HCT116 (cell line): ENCODE measurements around the gene SLF1. TPM values are rescaled to one million over a fixed set of nuclear protein-coding genes. Genes with fewer than 3 reads are reported as not detected.

Source experiments
- ATAC-seq: fragments of 200-7000 bp; cut with Tn5 transposase; 2 replicates; pipeline ENCODE4 v1.9.1; 2020; ENCODE audit warnings: mild to moderate bottlenecking, moderate library complexity
- BruUV-seq: library from RNA; stranded (reverse); fragments of 400-500 nt; replicated peaks from 2 replicates; lab custom pipeline; 2021; lab: Mats Ljungman, UMichigan
- CTCF ChIA-PET: fragments of 300-600 bp; sonication (Branson Sonifier 250); formaldehyde crosslinking; loops from one replicate; lab custom pipeline; 2021; ENCODE audit warnings: antibody characterized with exemption; lab: Charles Lee
- POLR2A ChIA-PET: fragments of 300-600, 350-600 bp; sonication (Branson Sonifier 250); formaldehyde crosslinking; loops from one replicate; lab custom pipeline; 2021; ENCODE audit warnings: antibody characterized with exemption; lab: Charles Lee
- RAD21 ChIA-PET, 2 experiments: fragments of 300-600 bp; sonication (Branson Sonifier 250); formaldehyde crosslinking; loops; one replicate each; lab custom pipeline; 2023; ENCODE audit warnings: low total read pairs in 2 of 2; ENCODE audit not compliant: uncharacterized antibody in 2 of 2, unreplicated experiment in 2 of 2, low non-redundant PET in 1 of 2; lab: Charles Lee
- DNase-seq: peaks from one replicate; pipeline ENCODE4 v3.0.0-alpha.2; 2010; ENCODE audit warnings: low read depth, low spot score
- H2AFZ ChIP-seq: fragments of 200-600 bp; shearing (Covaris generic), sonication (generic); 2 replicates; pipeline ENCODE4 v1.6.1; 2017; ENCODE audit warnings: low read depth, mixed run types, mixed read lengths, antibody characterized with exemption, low read length; ENCODE audit not compliant: poor library complexity, severe bottlenecking
- H3K27ac ChIP-seq: 2 replicates; pipeline ENCODE4 v1.5.1; 2012; ENCODE audit warnings: low read depth, low read length
- H3K27me3 ChIP-seq: fragments of 200-600 bp; sonication (generic); 2 replicates; pipeline ENCODE4 v1.6.1; 2016; ENCODE audit warnings: mixed run types, low read length, mixed read lengths; ENCODE audit not compliant: insufficient read depth
- H3K36me3 ChIP-seq, 2 experiments: fragments of 200-500 bp in 1 of 2; fragments of 200-600 bp in 1 of 2; sonication (Bioruptor generic) in 1 of 2; sonication (generic) in 1 of 2; 2 replicates each; pipeline versions ENCODE4 v1.5.1 to v1.6.1; 2014 to 2016; ENCODE audit warnings: low read length in 2 of 2, inconsistent platforms in 1 of 2, mixed read lengths in 1 of 2, mixed run types in 1 of 2; ENCODE audit not compliant: insufficient read depth in 2 of 2, control insufficient read depth in 1 of 2
- H3K4me1 ChIP-seq, 2 experiments: fragments of 200-600 bp in 1 of 2; sonication (generic) in 1 of 2; 2 replicates each; pipeline versions ENCODE4 v1.5.1 to v1.6.1; 2012 to 2017; ENCODE audit warnings: low read length in 2 of 2, inconsistent platforms in 1 of 2, mild to moderate bottlenecking in 1 of 2, mixed read lengths in 1 of 2, mixed run types in 1 of 2, moderate library complexity in 1 of 2; ENCODE audit not compliant: insufficient read depth in 2 of 2, control insufficient read depth in 1 of 2
- H3K4me2 ChIP-seq: fragments of 200-600 bp; sonication (generic); 2 replicates; pipeline ENCODE4 v1.6.1; 2017; ENCODE audit warnings: mixed run types, low read length, mixed read lengths
- H3K4me3 ChIP-seq, 2 experiments: fragments of 200-600 bp in 1 of 2; sonication (generic) in 1 of 2; replicated peaks in 1 of 2; 2 replicates each; pipeline ENCODE4 v1.5.1; 2011 to 2016; ENCODE audit warnings: low read length in 2 of 2, control low read depth in 1 of 2, low read depth in 1 of 2, mild to moderate bottlenecking in 1 of 2, mixed read lengths in 1 of 2, mixed run types in 1 of 2
- H3K79me2 ChIP-seq: fragments of 200-600 bp; sonication (generic); 2 replicates; pipeline ENCODE4 v1.6.1; 2017; ENCODE audit warnings: mild to moderate bottlenecking, mixed run types, low read length, moderate library complexity, mixed read lengths; ENCODE audit not compliant: insufficient read depth
- H3K9ac ChIP-seq: fragments of 200-600 bp; sonication (generic); 2 replicates; pipeline ENCODE4 v1.6.1; 2016; ENCODE audit warnings: low read length, mixed read lengths
- H3K9me2 ChIP-seq: fragments of 200-600 bp; sonication (generic), shearing (Covaris generic); 2 replicates; pipeline ENCODE4 v1.6.1; 2017; ENCODE audit warnings: mixed run types, mild to moderate bottlenecking, moderate library complexity; ENCODE audit not compliant: insufficient read depth
- H3K9me3 ChIP-seq, 2 experiments: fragments of 200-500 bp in 1 of 2; fragments of 200-600 bp in 1 of 2; sonication (Bioruptor generic) in 1 of 2; sonication (generic) in 1 of 2; 2 replicates each; pipeline ENCODE4 v1.6.1; 2014 to 2017; ENCODE audit warnings: low read length in 2 of 2, mixed read lengths in 2 of 2, inconsistent platforms in 1 of 2, low read depth in 1 of 2, mild to moderate bottlenecking in 1 of 2, mixed run types in 1 of 2, moderate library complexity in 1 of 2; ENCODE audit not compliant: control insufficient read depth in 1 of 2, insufficient read depth in 1 of 2
- H4K20me1 ChIP-seq: fragments of 200-600 bp; sonication (generic), shearing (Covaris generic); 2 replicates; pipeline ENCODE4 v1.6.1; 2017; ENCODE audit warnings: mixed run types, mild to moderate bottlenecking, moderate library complexity; ENCODE audit not compliant: insufficient read depth
- CBX3 ChIP-seq: IDR thresholded peaks from 2 replicates; pipeline ENCODE4 v1.6.1; 2012; ENCODE audit warnings: low read depth
- EGR1 ChIP-seq: IDR thresholded peaks from 2 replicates; pipeline ENCODE4 v1.6.1; 2012; ENCODE audit warnings: low read depth
- ELF1 ChIP-seq: IDR thresholded peaks from 2 replicates; pipeline ENCODE4 v1.6.1; 2012; ENCODE audit warnings: low read depth, borderline replicate concordance
- EZH2 ChIP-seq: fragments of 200-600 bp; sonication (generic); IDR thresholded peaks from 2 replicates; pipeline ENCODE4 v1.6.1; 2017; ENCODE audit warnings: antibody characterized with exemption, mixed run types
- EZH2phosphoT487 ChIP-seq: fragments of 200-600 bp; IDR thresholded peaks from 2 replicates; pipeline ENCODE4 v1.6.1; 2018; ENCODE audit warnings: antibody characterized with exemption, borderline replicate concordance
- JUND ChIP-seq: IDR thresholded peaks from 2 replicates; pipeline ENCODE4 v1.6.1; 2012
- POLR2A ChIP-seq: IDR thresholded peaks from 2 replicates; pipeline ENCODE4 v1.7.0; 2011; ENCODE audit warnings: borderline replicate concordance; ENCODE audit not compliant: insufficient read depth, insufficient read length; ENCODE audit errors: extremely low read depth
- POLR2AphosphoS5 ChIP-seq: IDR thresholded peaks from 2 replicates; pipeline ENCODE4 v1.6.1; 2011; ENCODE audit warnings: mild to moderate bottlenecking, low read depth, low read length, moderate library complexity
- SIN3A ChIP-seq: IDR thresholded peaks from 2 replicates; pipeline ENCODE4 v1.6.1; 2012; ENCODE audit warnings: low read depth
- SP1 ChIP-seq: IDR thresholded peaks from 2 replicates; pipeline ENCODE4 v1.6.1; 2012; ENCODE audit warnings: low read depth
- SRF ChIP-seq: IDR thresholded peaks from 2 replicates; pipeline ENCODE4 v1.6.1; 2012; ENCODE audit warnings: low read depth
- TCF7L2 ChIP-seq: IDR thresholded peaks from 2 replicates; pipeline ENCODE4 v1.7.0; 2011; ENCODE audit warnings: borderline replicate concordance, inconsistent platforms; ENCODE audit not compliant: insufficient read depth, insufficient read length; ENCODE audit errors: extremely low read depth
- YY1 ChIP-seq: IDR thresholded peaks from 2 replicates; pipeline ENCODE4 v1.6.1; 2011; ENCODE audit warnings: low read length, low read depth, moderate library complexity, mild to moderate bottlenecking; ENCODE audit not compliant: insufficient replicate concordance; ENCODE audit errors: extremely low read depth
- ZFX ChIP-seq: fragments of 450-650 bp; IDR thresholded peaks from 2 replicates; pipeline ENCODE4 v1.6.1; 2017
- ZNF274 ChIP-seq: fragments of 200-500 bp; sonication (Bioruptor generic); IDR thresholded peaks from 2 replicates; pipeline ENCODE4 v1.6.1; 2014; ENCODE audit warnings: mild to moderate bottlenecking, low read depth, low read length, inconsistent platforms
- intact Hi-C: fragments of 100-400 bp; cut with micrococcal nuclease; formaldehyde crosslinking; loops from 2 replicates; pipeline ENCODE4 v1.10.0; 2022
- total RNA-seq: library from RNA; stranded (reverse); gene quantifications from one replicate; pipeline ENCODE4 v1.2.1, GENCODE V29; 2021; ENCODE audit not compliant: unreplicated experiment
- TF ChIP-seq, protein P1 (sequence below): IDR thresholded peaks from 2 replicates; pipeline ENCODE4 v1.6.1; 2011; ENCODE audit warnings: mild to moderate bottlenecking, low read length, moderate library complexity; ENCODE audit not compliant: insufficient replicate concordance; ENCODE audit errors: extremely low read depth
- TF ChIP-seq, protein P2 (sequence below): IDR thresholded peaks from 2 replicates; pipeline ENCODE4 v1.6.1; 2012
- TF ChIP-seq, protein P3 (sequence below): IDR thresholded peaks from 2 replicates; pipeline ENCODE4 v1.6.1; 2012; ENCODE audit warnings: low read depth
- TF ChIP-seq, protein P4 (sequence below): IDR thresholded peaks from 2 replicates; pipeline ENCODE4 v1.6.1; 2012

The SLF1 gene
- total RNA-seq, 1 experiment from 2014 or later: 10.4 TPM

DNA sequence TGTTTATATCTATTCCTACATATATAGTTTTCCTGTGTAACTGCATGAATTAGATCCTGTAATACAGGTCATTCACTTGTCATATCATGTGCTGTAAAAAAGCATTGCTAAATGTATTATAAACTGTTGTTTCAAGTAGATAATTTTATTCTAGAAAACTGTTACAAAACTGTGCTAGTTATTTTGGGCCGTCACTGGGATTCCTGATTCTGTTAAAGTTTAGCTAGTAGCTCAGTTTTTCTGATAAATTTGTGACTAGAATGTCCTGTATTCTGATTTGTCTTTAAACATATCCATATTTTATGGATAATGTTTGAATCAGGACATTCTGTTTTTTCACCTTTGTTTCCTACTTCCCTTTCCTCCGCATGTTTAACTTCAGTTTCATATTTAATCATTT lies 5.4 kb downstream of the SLF1 start (continued):
- TF ChIP-seq JUND (no peak), TCF7L2 (no peak), EZH2phosphoT487 (no peak), SRF (no peak)

DNA sequence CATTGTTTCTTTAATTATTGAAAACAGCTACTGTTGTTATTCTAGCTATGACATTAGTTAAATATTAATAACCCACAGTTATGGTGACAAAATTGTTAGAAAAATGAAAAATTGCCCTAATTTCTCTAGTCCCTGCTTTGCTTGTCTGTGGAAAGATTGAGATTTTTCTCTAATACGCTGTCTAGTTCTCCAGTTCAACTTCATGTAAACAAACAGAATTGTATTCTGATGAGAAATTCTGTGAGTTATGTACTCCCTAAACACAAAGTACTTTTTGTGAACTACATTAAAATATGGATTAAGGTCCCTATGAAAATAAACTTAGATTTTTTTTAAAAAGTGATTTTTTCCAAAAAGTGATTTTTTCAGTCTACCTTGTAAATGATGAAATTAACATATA lies 8.7 kb downstream of the SLF1 start:
- intact Hi-C loops: no loop called here
- Histone ChIP-seq H3K4me3 (no peak overlapping the region), H2AFZ (no peak overlapping the region), H3K4me2 (no peak overlapping the region), H3K9ac (no peak overlapping the region), H4K20me1 (no peaks in the 10 kb centered on the region), H3K79me2 (peaks cover 61% of the 10 kb centered on the region), H3K9me2 (no peaks in the 10 kb centered on the region), H3K9me3 (no peaks in the 10 kb centered on the region), H3K4me1 (no peaks in the 10 kb centered on the region), H3K36me3 (peaks cover 2 to 13% of the 10 kb centered on the region in 2 experiments; a peak in 3 of 4 replicates), H3K27ac (no peak overlapping the region), H3K27me3 (no peaks in the 10 kb centered on the region)
- ChIA-PET POLR2A (no interaction called here), CTCF (no interaction called here), RAD21 (no interaction called here)
- DNase-seq (no peak), ATAC-seq (no peak)
- no TSS peak for BruUV-seq
- TF ChIP-seq EGR1 (no peak), POLR2AphosphoS5 (no peak), ZFX (no peak), ZNF274 (no peak), JUND (no peak), POLR2A (no peak), EZH2phosphoT487 (no peak), EZH2 (no peak), YY1 (no peak), CBX3 (no peak), SP1 (no peak), SIN3A (no peak), SRF (no peak), TCF7L2 (no peak), ELF1 (no peak)
- TF ChIP-seq, protein P1, sequence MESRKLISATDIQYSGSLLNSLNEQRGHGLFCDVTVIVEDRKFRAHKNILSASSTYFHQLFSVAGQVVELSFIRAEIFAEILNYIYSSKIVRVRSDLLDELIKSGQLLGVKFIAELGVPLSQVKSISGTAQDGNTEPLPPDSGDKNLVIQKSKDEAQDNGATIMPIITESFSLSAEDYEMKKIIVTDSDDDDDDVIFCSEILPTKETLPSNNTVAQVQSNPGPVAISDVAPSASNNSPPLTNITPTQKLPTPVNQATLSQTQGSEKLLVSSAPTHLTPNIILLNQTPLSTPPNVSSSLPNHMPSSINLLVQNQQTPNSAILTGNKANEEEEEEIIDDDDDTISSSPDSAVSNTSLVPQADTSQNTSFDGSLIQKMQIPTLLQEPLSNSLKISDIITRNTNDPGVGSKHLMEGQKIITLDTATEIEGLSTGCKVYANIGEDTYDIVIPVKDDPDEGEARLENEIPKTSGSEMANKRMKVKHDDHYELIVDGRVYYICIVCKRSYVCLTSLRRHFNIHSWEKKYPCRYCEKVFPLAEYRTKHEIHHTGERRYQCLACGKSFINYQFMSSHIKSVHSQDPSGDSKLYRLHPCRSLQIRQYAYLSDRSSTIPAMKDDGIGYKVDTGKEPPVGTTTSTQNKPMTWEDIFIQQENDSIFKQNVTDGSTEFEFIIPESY: no peak
- TF ChIP-seq, protein P2, sequence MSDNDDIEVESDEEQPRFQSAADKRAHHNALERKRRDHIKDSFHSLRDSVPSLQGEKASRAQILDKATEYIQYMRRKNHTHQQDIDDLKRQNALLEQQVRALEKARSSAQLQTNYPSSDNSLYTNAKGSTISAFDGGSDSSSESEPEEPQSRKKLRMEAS: no peak
- TF ChIP-seq, protein P3, sequence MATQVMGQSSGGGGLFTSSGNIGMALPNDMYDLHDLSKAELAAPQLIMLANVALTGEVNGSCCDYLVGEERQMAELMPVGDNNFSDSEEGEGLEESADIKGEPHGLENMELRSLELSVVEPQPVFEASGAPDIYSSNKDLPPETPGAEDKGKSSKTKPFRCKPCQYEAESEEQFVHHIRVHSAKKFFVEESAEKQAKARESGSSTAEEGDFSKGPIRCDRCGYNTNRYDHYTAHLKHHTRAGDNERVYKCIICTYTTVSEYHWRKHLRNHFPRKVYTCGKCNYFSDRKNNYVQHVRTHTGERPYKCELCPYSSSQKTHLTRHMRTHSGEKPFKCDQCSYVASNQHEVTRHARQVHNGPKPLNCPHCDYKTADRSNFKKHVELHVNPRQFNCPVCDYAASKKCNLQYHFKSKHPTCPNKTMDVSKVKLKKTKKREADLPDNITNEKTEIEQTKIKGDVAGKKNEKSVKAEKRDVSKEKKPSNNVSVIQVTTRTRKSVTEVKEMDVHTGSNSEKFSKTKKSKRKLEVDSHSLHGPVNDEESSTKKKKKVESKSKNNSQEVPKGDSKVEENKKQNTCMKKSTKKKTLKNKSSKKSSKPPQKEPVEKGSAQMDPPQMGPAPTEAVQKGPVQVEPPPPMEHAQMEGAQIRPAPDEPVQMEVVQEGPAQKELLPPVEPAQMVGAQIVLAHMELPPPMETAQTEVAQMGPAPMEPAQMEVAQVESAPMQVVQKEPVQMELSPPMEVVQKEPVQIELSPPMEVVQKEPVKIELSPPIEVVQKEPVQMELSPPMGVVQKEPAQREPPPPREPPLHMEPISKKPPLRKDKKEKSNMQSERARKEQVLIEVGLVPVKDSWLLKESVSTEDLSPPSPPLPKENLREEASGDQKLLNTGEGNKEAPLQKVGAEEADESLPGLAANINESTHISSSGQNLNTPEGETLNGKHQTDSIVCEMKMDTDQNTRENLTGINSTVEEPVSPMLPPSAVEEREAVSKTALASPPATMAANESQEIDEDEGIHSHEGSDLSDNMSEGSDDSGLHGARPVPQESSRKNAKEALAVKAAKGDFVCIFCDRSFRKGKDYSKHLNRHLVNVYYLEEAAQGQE: no peak
- TF ChIP-seq, protein P4, sequence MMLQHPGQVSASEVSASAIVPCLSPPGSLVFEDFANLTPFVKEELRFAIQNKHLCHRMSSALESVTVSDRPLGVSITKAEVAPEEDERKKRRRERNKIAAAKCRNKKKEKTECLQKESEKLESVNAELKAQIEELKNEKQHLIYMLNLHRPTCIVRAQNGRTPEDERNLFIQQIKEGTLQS: no peak
